NT2/D1 (cell line): ENCODE results near the gene ARID1B.

Experiments used
- SUZ12 ChIP-seq: IDR thresholded peaks from 2 replicates; pipeline ENCODE4 v1.6.1; 2011; ENCODE audit not compliant: insufficient read length, insufficient read depth; ENCODE audit errors: extremely low read depth
- YY1 ChIP-seq: IDR thresholded peaks from 2 replicates; pipeline ENCODE4 v1.6.1; 2011; ENCODE audit not compliant: insufficient read length, insufficient read depth
- ZNF274 ChIP-seq: IDR thresholded peaks from 2 replicates; pipeline ENCODE4 v1.6.1; 2011; ENCODE audit warnings: mild to moderate bottlenecking, low read depth, low read length

GRCh38 chr6:156971153-156971885 is 194.1 kb downstream of the ARID1B start:
- no peak for TF ChIP-seq ZNF274
- no peak for TF ChIP-seq YY1
- no peak for TF ChIP-seq SUZ12
